Common myeloid progenitor, CD34-positive (primary cell): ENCODE results near the gene ATG5.

Experiments
- CTCF ChIA-PET: fragments of 350-600 bp; sonication (Branson Sonifier 250); formaldehyde crosslinking; loops from one replicate; lab custom pipeline; 2021; ENCODE audit warnings: antibody characterized with exemption; lab: Charles Lee
- POLR2A ChIA-PET: fragments of 350-600 bp; sonication (Branson Sonifier 250); formaldehyde crosslinking; loops from one replicate; lab custom pipeline; 2021; ENCODE audit warnings: antibody characterized with exemption; lab: Charles Lee
- DNase-seq, 3 donors: peaks; one replicate each; pipeline versions ENCODE4 v3.0.0 to v3.0.0-alpha.2; 2013
- H3K27ac ChIP-seq, 2 experiments: 1 replicate in 1 of 2; 2 replicates in 1 of 2; pipeline ENCODE4 v1.7.0; 2013; ENCODE audit warnings: inconsistent platforms in 2 of 2, low read length in 2 of 2, mild to moderate bottlenecking in 2 of 2, low read depth in 1 of 2, moderate library complexity in 1 of 2; ENCODE audit not compliant: severe bottlenecking in 2 of 2, insufficient read depth in 1 of 2, poor library complexity in 1 of 2
- H3K27me3 ChIP-seq, 5 experiments: replicated peaks in 2 of 5; 1 replicate in 3 of 5; 2 replicates in 2 of 5; pipeline versions ENCODE4 v1.6.1 to v1.7.0; 2013; ENCODE audit warnings: low read length in 4 of 5, mild to moderate bottlenecking in 2 of 5, moderate library complexity in 2 of 5, inconsistent platforms in 1 of 5; ENCODE audit not compliant: insufficient read depth in 5 of 5, control insufficient read depth in 4 of 5
- H3K36me3 ChIP-seq, 4 experiments: 1 replicate in 2 of 4; 2 replicates in 2 of 4; pipeline versions ENCODE4 v1.6.1 to v1.7.0; 2013; ENCODE audit warnings: low read length in 3 of 4, control low read depth in 1 of 4, mild to moderate bottlenecking in 1 of 4; ENCODE audit not compliant: control insufficient read depth in 4 of 4, insufficient read depth in 4 of 4
- H3K4me1 ChIP-seq, 4 experiments: 1 replicate in 3 of 4; 2 replicates in 1 of 4; pipeline versions ENCODE4 v1.6.1 to v1.7.1; 2013; ENCODE audit warnings: low read length in 3 of 4, mild to moderate bottlenecking in 3 of 4, control low read depth in 1 of 4, inconsistent platforms in 1 of 4, moderate library complexity in 1 of 4; ENCODE audit not compliant: control insufficient read depth in 4 of 4, insufficient read depth in 4 of 4; ENCODE audit errors: control extremely low read depth in 1 of 4
- H3K4me3 ChIP-seq, 7 experiments: 1 replicate in 4 of 7; 2 replicates in 3 of 7; pipeline versions ENCODE4 v1.5.1 to v1.7.0; 2013; ENCODE audit warnings: mild to moderate bottlenecking in 7 of 7, low read length in 6 of 7, moderate library complexity in 6 of 7, inconsistent platforms in 2 of 7, low read depth in 2 of 7, control low read depth in 1 of 7; ENCODE audit not compliant: insufficient read depth in 4 of 7, control insufficient read depth in 1 of 7; ENCODE audit errors: extremely low read depth in 1 of 7
- H3K9me3 ChIP-seq, 5 experiments: 1 replicate in 4 of 5; 2 replicates in 1 of 5; pipeline versions ENCODE4 v1.6.1 to v1.7.1; 2013; ENCODE audit warnings: low read length in 4 of 5, mild to moderate bottlenecking in 2 of 5, inconsistent platforms in 1 of 5, low read depth in 1 of 5, moderate library complexity in 1 of 5; ENCODE audit not compliant: control insufficient read depth in 4 of 5, insufficient read depth in 2 of 5; ENCODE audit errors: control extremely low read depth in 1 of 5
- WGBS: methylation state at CpG from one replicate; pipeline ENCODE4 v1.1.5; 2013; ENCODE audit not compliant: insufficient coverage; 5-methylcytosine and 5-hydroxymethylcytosine counted together

The ATG5 gene

DNA sequence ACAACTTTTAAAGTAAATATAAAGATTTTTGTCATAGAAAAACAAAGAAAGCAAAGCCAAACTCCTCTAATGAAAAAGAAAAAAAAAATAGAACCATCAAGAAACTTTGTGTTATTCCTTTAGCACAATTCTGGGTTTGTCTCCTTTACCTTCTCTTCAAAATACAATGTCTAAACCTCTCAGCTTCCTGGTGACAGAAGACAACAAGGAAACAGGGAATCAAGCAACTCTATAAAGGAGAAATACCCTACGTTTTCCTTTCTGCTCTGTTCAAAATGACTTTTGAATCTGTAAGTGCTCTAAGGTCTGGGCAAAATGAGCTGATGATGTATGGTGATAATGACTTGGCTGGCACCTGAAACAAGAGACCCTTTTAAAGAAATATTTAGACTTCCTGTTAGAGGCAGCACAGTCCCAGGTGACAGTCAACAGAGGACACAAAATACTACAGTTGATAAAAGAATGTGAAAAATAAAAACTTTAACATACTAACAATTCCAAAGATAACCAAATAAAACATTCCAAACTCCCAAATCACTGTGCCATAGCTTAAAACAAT, 138.1 kb downstream of the ATG5 start:
- H3K4me1 ChIP-seq = no peaks in the 10 kb centered on the region
- H3K4me3 ChIP-seq = no peak overlapping the region
- H3K36me3 ChIP-seq = peaks cover 0 to 7% (median 5%) of the 10 kb centered on the region in 4 experiments
- H3K27me3 ChIP-seq = no peaks in the 10 kb centered on the region
- POLR2A ChIA-PET = interaction anchor here (0.6 kb wide), 1 partner anchor 1255 kb away, joined by 3 read pairs; no protein-coding TSS in a partner anchor
- H3K27ac ChIP-seq = no peak overlapping the region
- CTCF ChIA-PET = interaction anchor here (1.4 kb wide), 1 partner anchor 35 kb away, joined by 3 read pairs; no protein-coding TSS in a partner anchor
- H3K9me3 ChIP-seq = no peaks in the 10 kb centered on the region
- DNase-seq = no peak
- WGBS = 100% methylated on average over 1 of the region's 1 CpG

DNA sequence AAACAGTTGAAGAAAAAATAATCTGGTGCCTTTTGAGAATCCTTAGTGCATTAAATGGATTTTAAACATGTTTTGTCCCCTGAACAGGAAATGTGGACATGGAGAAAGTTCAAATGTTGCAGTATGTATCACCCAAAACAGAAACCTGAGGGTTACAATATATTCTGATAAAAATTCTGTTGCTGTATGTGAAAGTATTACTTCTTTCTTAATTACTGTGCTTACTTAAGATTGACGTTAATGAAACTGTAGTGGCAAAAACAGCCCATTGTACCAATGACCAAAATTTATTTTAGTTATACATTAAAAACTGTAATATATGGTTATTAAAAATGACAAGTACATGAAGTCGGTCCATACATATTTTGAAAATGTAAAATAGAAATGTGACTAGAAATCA, 138.8 kb downstream of the ATG5 start:
- Histone ChIP-seq H3K9me3 (no peaks in the 10 kb centered on the region), H3K4me1 (no peaks in the 10 kb centered on the region), H3K4me3 (no peak overlapping the region), H3K36me3 (peaks cover 0 to 7% (median 5%) of the 10 kb centered on the region in 4 experiments), H3K27ac (no peak overlapping the region), H3K27me3 (no peaks in the 10 kb centered on the region)
- no peak for DNase-seq
- ChIA-PET CTCF (no interaction called here), POLR2A (no interaction called here)
- no CpG with 5 or more reads among the region's 2 CpGs for WGBS

DNA sequence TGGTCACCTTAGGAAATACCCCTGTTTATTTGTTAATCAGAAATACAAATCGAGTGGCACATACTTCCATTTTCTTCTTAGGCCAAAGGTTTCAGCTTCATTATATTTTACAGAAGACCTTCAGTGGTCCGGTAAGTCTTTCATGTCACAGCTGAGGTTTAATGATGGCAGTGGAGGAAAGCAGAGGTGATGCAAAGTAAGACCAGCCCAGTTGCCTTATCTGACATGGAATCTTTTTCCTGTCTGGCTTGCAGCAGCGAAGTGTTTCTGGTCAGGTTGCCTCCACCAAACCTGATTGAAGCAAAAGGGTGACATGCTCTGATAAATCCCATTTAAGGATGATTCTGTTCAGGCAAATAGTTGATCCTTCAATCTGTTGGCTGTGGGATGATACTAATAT, 139.4 kb downstream of the ATG5 start:
- no peak for DNase-seq
- no peaks in the 10 kb centered on the region for H3K9me3 ChIP-seq
- no peak overlapping the region for H3K4me3 ChIP-seq
- H3K4me1 ChIP-seq = no peaks in the 10 kb centered on the region
- POLR2A ChIA-PET = no interaction called here
- WGBS = 71% methylated on average over 1 of the region's 3 CpGs
- peaks cover 0 to 7% (median 5%) of the 10 kb centered on the region in 4 experiments for H3K36me3 ChIP-seq
- H3K27me3 ChIP-seq = no peaks in the 10 kb centered on the region
- CTCF ChIA-PET = no interaction called here
- H3K27ac ChIP-seq = no peak overlapping the region

DNA sequence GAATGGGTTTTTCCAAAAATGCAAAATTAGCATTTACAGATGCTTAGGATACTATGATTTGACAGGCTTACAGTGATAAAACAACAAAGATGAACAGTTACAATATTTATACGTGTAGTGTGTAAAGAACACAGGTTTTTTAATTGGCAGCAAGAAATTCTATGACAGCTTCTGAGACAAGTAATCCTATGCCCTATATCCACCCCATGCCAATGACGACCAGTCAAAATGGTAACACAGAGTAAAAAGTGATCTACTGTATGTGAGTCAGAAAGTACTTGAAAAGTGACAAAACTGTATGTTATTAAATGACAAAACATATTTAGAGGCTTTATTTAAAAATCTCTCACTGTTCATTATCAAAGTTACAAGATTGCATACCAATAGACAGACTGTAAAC, 139.9 kb downstream of the ATG5 start:
- no peaks in the 10 kb centered on the region for H3K27me3 ChIP-seq
- H3K4me1 ChIP-seq = no peaks in the 10 kb centered on the region
- no peak overlapping the region for H3K4me3 ChIP-seq
- no CpG with 5 or more reads among the region's 2 CpGs for WGBS
- peaks cover 0 to 7% (median 5%) of the 10 kb centered on the region in 4 experiments for H3K36me3 ChIP-seq
- H3K27ac ChIP-seq = no peak overlapping the region
- no peak for DNase-seq
- ChIA-PET POLR2A (no interaction called here), CTCF (no interaction called here)
- H3K9me3 ChIP-seq = no peaks in the 10 kb centered on the region

DNA sequence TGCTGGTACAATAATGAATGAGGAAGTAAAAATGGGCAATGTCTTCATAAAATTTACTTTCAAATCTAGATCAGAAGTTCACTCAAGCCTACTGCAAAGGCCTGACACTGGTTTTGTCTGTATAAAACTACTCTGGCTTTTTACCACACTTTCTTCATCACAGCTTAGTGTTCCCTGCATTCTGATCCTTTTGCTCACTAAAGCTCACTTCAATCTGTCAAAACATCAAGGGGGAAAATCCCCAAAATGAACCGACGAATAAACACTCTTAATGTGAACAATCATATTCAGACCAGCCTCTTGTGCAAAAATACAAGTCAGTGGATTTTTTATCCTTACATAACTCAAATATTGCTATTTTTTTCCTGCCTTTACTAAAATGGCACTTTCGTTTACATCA, 140.9 kb downstream of the ATG5 start:
- Histone ChIP-seq H3K4me1 (no peaks in the 10 kb centered on the region), H3K27ac (no peak overlapping the region), H3K36me3 (peaks cover 0 to 7% (median 5%) of the 10 kb centered on the region in 4 experiments), H3K9me3 (no peaks in the 10 kb centered on the region), H3K27me3 (no peaks in the 10 kb centered on the region), H3K4me3 (no peak overlapping the region)
- CTCF ChIA-PET = no interaction called here
- no peak for DNase-seq
- POLR2A ChIA-PET = no interaction called here
- WGBS = no CpG with 5 or more reads among the region's 3 CpGs

DNA sequence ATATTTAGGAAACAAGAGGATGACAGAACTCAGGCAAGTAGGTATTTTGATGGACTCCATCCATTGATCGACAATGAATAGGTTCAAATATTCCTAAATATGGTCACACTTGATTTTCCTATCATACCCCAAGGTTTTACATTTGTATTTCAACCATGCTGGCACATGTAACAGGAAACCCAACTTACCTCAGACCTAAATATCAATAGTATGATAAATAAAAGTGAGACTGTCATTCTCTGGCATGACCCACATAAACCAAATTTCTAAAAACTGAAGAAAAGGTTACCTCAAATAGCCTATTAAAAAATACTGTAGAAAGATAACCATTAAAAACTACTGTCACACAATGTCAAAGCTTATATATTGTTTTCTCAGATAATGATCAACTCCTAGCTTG, 142.1 kb downstream of the ATG5 start:
- ChIA-PET POLR2A (no interaction called here), CTCF (interaction anchor here (1.2 to 1.3 kb wide), 2 partner anchors 10 to 40 kb away, joined by 3 read pairs; no protein-coding TSS in a partner anchor)
- Histone ChIP-seq H3K27me3 (no peaks in the 10 kb centered on the region), H3K36me3 (peaks cover 0 to 7% (median 5%) of the 10 kb centered on the region in 4 experiments), H3K27ac (no peak overlapping the region), H3K9me3 (no peaks in the 10 kb centered on the region), H3K4me1 (peaks cover 0 to 9% (median 3%) of the 10 kb centered on the region in 4 experiments), H3K4me3 (no peak overlapping the region)
- DNase-seq = no peak
- WGBS = 100% methylated on average over 1 of the region's 1 CpG

DNA sequence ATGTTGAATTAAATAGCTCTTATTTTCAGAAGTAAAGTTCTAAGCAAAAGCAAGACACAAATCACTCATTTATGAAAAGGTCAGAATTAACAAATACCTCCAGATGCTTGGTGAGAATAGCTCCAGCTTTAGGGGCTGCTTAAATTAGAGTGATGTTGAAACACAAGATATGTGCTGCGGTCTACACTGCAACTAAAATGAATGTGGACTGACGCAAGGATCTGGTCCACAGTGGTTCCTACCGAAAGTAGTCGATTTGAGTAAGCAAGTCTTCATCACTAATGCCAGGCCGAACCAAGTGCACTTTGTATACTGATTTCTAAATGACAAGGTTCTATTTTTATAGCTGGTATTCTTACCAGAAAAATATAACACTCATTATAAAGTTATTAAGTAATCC, 143.1 kb downstream of the ATG5 start:
- Histone ChIP-seq H3K4me3 (no peak overlapping the region), H3K27me3 (peaks cover 0 to 3% (median 0%) of the 10 kb centered on the region in 5 experiments), H3K36me3 (peaks cover 0 to 7% (median 5%) of the 10 kb centered on the region in 4 experiments), H3K9me3 (no peaks in the 10 kb centered on the region), H3K27ac (no peak overlapping the region), H3K4me1 (peaks cover 0 to 16% (median 4%) of the 10 kb centered on the region in 4 experiments)
- POLR2A ChIA-PET = no interaction called here
- no peak for DNase-seq
- CTCF ChIA-PET = interaction anchor here (1.2 to 1.3 kb wide), 2 partner anchors 9 to 41 kb away, joined by 3 read pairs; no protein-coding TSS in a partner anchor
- 100% methylated on average over 1 of the region's 5 CpGs for WGBS
